Parathyroid adenoma (tissue), 2 donors: ENCODE results near the gene CHD9.
A peak's percentile ranks its signal among the peaks of the same experiment; 100 is the strongest.

Experiments used
- H2AFZ ChIP-seq: fragments of 300-600 bp; sonication (generic); one replicate; pipeline ENCODE4 v1.7.0; 2017; ENCODE audit warnings: antibody characterized with exemption, mild to moderate bottlenecking
- H3K27ac ChIP-seq: fragments of 300-600 bp; sonication (generic); one replicate; pipeline ENCODE4 v1.7.0; 2017
- H3K27me3 ChIP-seq: fragments of 300-600 bp; sonication (generic); one replicate; pipeline ENCODE4 v1.7.0; 2017; ENCODE audit warnings: low read length; ENCODE audit not compliant: control insufficient read depth, insufficient read depth
- H3K36me3 ChIP-seq: fragments of 300-600 bp; sonication (generic); one replicate; pipeline ENCODE4 v1.7.0; 2017; ENCODE audit warnings: low read length; ENCODE audit not compliant: control insufficient read depth, insufficient read depth
- H3K4me1 ChIP-seq: fragments of 300-600 bp; sonication (generic); one replicate; pipeline ENCODE4 v1.7.0; 2017; ENCODE audit warnings: control low read depth
- H3K4me2 ChIP-seq: fragments of 300-600 bp; sonication (generic); one replicate; pipeline ENCODE4 v1.7.0; 2017; ENCODE audit warnings: low read length
- H3K4me3 ChIP-seq: fragments of 300-600 bp; sonication (generic); one replicate; pipeline ENCODE4 v1.7.0; 2017; ENCODE audit warnings: low read depth, low read length
- H3K79me2 ChIP-seq: fragments of 300-600 bp; sonication (generic); one replicate; pipeline ENCODE4 v1.7.0; 2017; ENCODE audit warnings: control low read depth
- H3K9ac ChIP-seq: fragments of 300-600 bp; sonication (generic); one replicate; pipeline ENCODE4 v1.7.0; 2017; ENCODE audit warnings: mild to moderate bottlenecking
- H3K9me3 ChIP-seq: fragments of 300-600 bp; sonication (generic); one replicate; pipeline ENCODE4 v1.7.0; 2017; ENCODE audit warnings: low read length; ENCODE audit not compliant: control insufficient read depth
- CTCF ChIP-seq: fragments of 300-600 bp; sonication (generic); IDR thresholded peaks from one replicate; pipeline ENCODE4 v1.7.0; 2017; ENCODE audit warnings: antibody characterized with exemption, mild to moderate bottlenecking
- donor health status: primary hyperparathyroidism.

Gene CHD9

DNA sequence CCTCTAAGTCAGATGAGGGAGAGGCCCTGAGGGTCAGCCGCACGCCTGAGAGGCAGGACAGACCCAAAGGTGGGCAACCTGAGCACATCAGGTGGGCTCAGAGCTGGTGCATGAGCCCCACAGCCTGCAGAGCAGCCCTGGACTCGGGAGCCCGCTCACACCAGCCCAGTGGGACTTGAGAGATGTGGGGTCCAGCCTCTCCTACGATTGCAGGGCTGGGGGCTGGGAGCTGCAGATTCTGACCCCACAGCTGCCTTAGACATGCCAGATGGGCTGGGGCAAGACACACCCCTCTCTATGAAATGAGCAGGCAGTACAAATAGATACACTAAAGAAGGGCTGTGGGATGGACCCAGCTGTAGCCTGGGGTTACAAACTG is 302.4 kb downstream of the CHD9 start:
- H3K9me3 ChIP-seq: no peaks in the 10 kb centered on the region
- no peaks in the 10 kb centered on the region for H3K4me1 ChIP-seq
- no peak overlapping the region for H3K4me3 ChIP-seq
- H2AFZ ChIP-seq: no peak overlapping the region
- H3K27ac ChIP-seq: no peak overlapping the region
- H3K79me2 ChIP-seq: no peaks in the 10 kb centered on the region
- H3K4me2 ChIP-seq: no peak overlapping the region
- H3K36me3 ChIP-seq: no peaks in the 10 kb centered on the region
- H3K9ac ChIP-seq: no peak overlapping the region
- H3K27me3 ChIP-seq: no peaks in the 10 kb centered on the region
- no peak for TF ChIP-seq CTCF

GRCh38 chr16:53357955-53358354 is 303.2 kb downstream of the CHD9 start:
- H3K36me3 ChIP-seq: no peaks in the 10 kb centered on the region
- H3K27ac ChIP-seq: no peak overlapping the region
- no peaks in the 10 kb centered on the region for H3K27me3 ChIP-seq
- no peaks in the 10 kb centered on the region for H3K79me2 ChIP-seq
- H2AFZ ChIP-seq: no peak overlapping the region
- H3K9me3 ChIP-seq: no peaks in the 10 kb centered on the region
- H3K4me2 ChIP-seq: no peak overlapping the region
- no peak overlapping the region for H3K9ac ChIP-seq
- no peaks in the 10 kb centered on the region for H3K4me1 ChIP-seq
- TF ChIP-seq CTCF: no peak
- H3K4me3 ChIP-seq: no peak overlapping the region

DNA sequence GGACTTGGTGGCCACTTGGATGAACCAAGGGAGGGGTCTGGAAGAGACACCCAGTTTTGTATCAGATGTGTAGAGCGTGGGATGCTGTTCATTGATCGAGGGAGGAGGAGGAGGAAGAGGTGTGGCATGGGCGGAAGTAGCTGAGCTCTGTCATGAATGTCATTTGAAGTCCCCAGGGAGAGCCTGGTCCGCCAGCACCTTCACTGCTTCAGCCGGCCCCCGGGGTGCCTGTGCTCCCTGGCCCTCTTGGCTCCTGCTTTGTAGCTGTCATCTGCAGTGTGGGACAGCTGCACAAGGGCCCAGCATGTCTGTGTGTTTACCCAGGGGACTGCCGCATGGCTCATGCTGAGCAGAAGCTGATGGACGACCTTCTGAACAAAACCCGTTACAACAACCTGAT is 304.1 kb downstream of the CHD9 start:
- Histone ChIP-seq H3K4me2 (no peak overlapping the region), H3K36me3 (no peaks in the 10 kb centered on the region), H3K9ac (no peak overlapping the region), H3K79me2 (no peaks in the 10 kb centered on the region), H2AFZ (no peak overlapping the region), H3K4me1 (no peaks in the 10 kb centered on the region), H3K4me3 (no peak overlapping the region), H3K27me3 (no peaks in the 10 kb centered on the region), H3K27ac (no peak overlapping the region), H3K9me3 (no peaks in the 10 kb centered on the region)
- no peak for TF ChIP-seq CTCF

GRCh38 chr16:53369921-53370320 is 315.1 kb downstream of the CHD9 start:
- TF ChIP-seq CTCF: no peak
- Histone ChIP-seq H3K4me1 (no peaks in the 10 kb centered on the region), H3K36me3 (no peaks in the 10 kb centered on the region), H3K9me3 (no peaks in the 10 kb centered on the region), H3K9ac (no peak overlapping the region), H3K4me3 (no peak overlapping the region), H3K27me3 (no peaks in the 10 kb centered on the region), H3K4me2 (no peak overlapping the region), H2AFZ (no peak overlapping the region), H3K79me2 (no peaks in the 10 kb centered on the region), H3K27ac (no peak overlapping the region)

GRCh38 chr16:53370827-53371226 is 316.0 kb downstream of the CHD9 start:
- H3K79me2 ChIP-seq: no peaks in the 10 kb centered on the region
- H3K36me3 ChIP-seq: no peaks in the 10 kb centered on the region
- H3K27me3 ChIP-seq: no peaks in the 10 kb centered on the region
- TF ChIP-seq CTCF: no peak
- no peak overlapping the region for H3K27ac ChIP-seq
- H3K9ac ChIP-seq: no peak overlapping the region
- H3K9me3 ChIP-seq: no peaks in the 10 kb centered on the region
- H2AFZ ChIP-seq: peak overlapping the region; percentile 7
- H3K4me2 ChIP-seq: no peak overlapping the region
- H3K4me3 ChIP-seq: no peak overlapping the region
- H3K4me1 ChIP-seq: no peaks in the 10 kb centered on the region
